K562 (cell line): ENCODE data around the gene ERVW-1. TPM values are rescaled to one million over a fixed set of nuclear protein-coding genes. Genes with fewer than 3 reads are reported as not detected.

Source experiments
- E2F8 ChIP-seq: fragments of 450-650 bp; IDR thresholded peaks from 2 replicates; pipeline ENCODE4 v1.7.1; 2018; ENCODE audit warnings: mild to moderate bottlenecking, low read depth; ENCODE audit not compliant: partially characterized antibody
- FOXO4 ChIP-seq: fragments of 450-650 bp; formaldehyde crosslinking; IDR thresholded peaks from 2 replicates; pipeline ENCODE4 v1.4.0; 2020; ENCODE audit warnings: mild to moderate bottlenecking, moderate library complexity
- HDAC2 ChIP-seq: fragments of 450-650 bp; IDR thresholded peaks from 2 replicates; pipeline ENCODE4 v1.6.1; 2016; ENCODE audit warnings: mild to moderate bottlenecking
- IRF1 ChIP-seq: sonication (generic); formaldehyde crosslinking; IDR thresholded peaks from 2 replicates; pipeline ENCODE4 v1.8.0; 2022; ENCODE audit warnings: missing genetic modification reagents, mild to moderate bottlenecking, borderline replicate concordance
- MAZ ChIP-seq, 2 experiments: fragments of 450-650 bp in 1 of 2; sonication (generic) in 1 of 2; formaldehyde crosslinking; IDR thresholded peaks in 1 of 2; conservative IDR thresholded peaks in 1 of 2; 2 replicates each; pipeline versions ENCODE4 v1.4.0 to v1.5.0; 2020; ENCODE audit warnings: mild to moderate bottlenecking in 1 of 2, missing genetic modification reagents in 1 of 2
- NFIC ChIP-seq: fragments of 450-650 bp; IDR thresholded peaks from 2 replicates; pipeline ENCODE4 v1.6.1; 2017; ENCODE audit warnings: mild to moderate bottlenecking, inconsistent platforms
- POLR2H ChIP-seq: IDR thresholded peaks from 2 replicates; pipeline ENCODE4 v1.6.1; 2016; ENCODE audit warnings: missing genetic modification characterization, low read depth, mild to moderate bottlenecking, control low read depth, missing compliant biosample characterization, moderate library complexity
- PPARD ChIP-seq: fragments of 250-450 bp; sonication (Bioruptor Pico); IDR thresholded peaks from 2 replicates; pipeline ENCODE4 v1.8.0; 2022; ENCODE audit warnings: inconsistent platforms, mild to moderate bottlenecking, moderate library complexity
- PTBP1 ChIP-seq: fragments of 200-400 bp; formaldehyde crosslinking; IDR thresholded peaks from 2 replicates; pipeline ENCODE4 v1.6.1; 2017; ENCODE audit warnings: low read depth, low read length
- RBM22 ChIP-seq: fragments of 200-400 bp; formaldehyde crosslinking; IDR thresholded peaks from 2 replicates; pipeline ENCODE4 v1.6.1; 2018; ENCODE audit warnings: low read length, low read depth; ENCODE audit not compliant: poor library complexity, severe bottlenecking
- RUNX1 ChIP-seq: sonication (generic); IDR thresholded peaks from 2 replicates; pipeline ENCODE4 v1.6.1; 2016; ENCODE audit warnings: antibody characterized with exemption, low read depth
- SNAPC5 ChIP-seq: fragments of 250-450 bp; sonication (Bioruptor Pico); IDR thresholded peaks from 2 replicates; pipeline ENCODE4 v1.8.0; 2021; ENCODE audit warnings: moderate library complexity, mild to moderate bottlenecking, inconsistent platforms
- TEAD1 ChIP-seq, 2 experiments: fragments of 450-650 bp in 1 of 2; sonication (generic) in 1 of 2; formaldehyde crosslinking; IDR thresholded peaks; 2 replicates each; pipeline versions ENCODE4 v1.4.0 to v1.8.0; 2020 to 2022; ENCODE audit warnings: mild to moderate bottlenecking in 2 of 2, missing genetic modification reagents in 1 of 2
- XRCC5 ChIP-seq: fragments of 200-400 bp; formaldehyde crosslinking; IDR thresholded peaks from 2 replicates; pipeline ENCODE4 v1.6.1; 2017; ENCODE audit warnings: low read depth, mild to moderate bottlenecking, low read length
- ZC3H8 ChIP-seq: fragments of 450-650 bp; IDR thresholded peaks from 2 replicates; pipeline ENCODE4 v1.6.1; 2017
- ZNF197 ChIP-seq: fragments of 200-800 bp; sonication (Bioruptor generic); IDR thresholded peaks from 2 replicates; pipeline ENCODE4 v1.6.1; 2016; ENCODE audit warnings: low read depth, missing genetic modification characterization, missing compliant biosample characterization
- ZNF3 ChIP-seq: fragments of 250-450 bp; sonication (Bioruptor Pico); IDR thresholded peaks from 2 replicates; pipeline ENCODE4 v1.5.0; 2021; ENCODE audit warnings: mild to moderate bottlenecking, moderate library complexity
- ZNF398 ChIP-seq: fragments of 250-450 bp; sonication (Bioruptor Pico); IDR thresholded peaks from 2 replicates; pipeline ENCODE4 v1.8.0; 2021; ENCODE audit warnings: moderate library complexity, mild to moderate bottlenecking, inconsistent platforms
- ZNF449 ChIP-seq: fragments of 250-450 bp; sonication (Bioruptor Pico); IDR thresholded peaks from 2 replicates; pipeline ENCODE4 v1.8.0; 2022; ENCODE audit warnings: moderate library complexity, mild to moderate bottlenecking, inconsistent platforms
- ZNF695 ChIP-seq: fragments of 450-650 bp; formaldehyde crosslinking; IDR thresholded peaks from 2 replicates; pipeline ENCODE4 v1.4.0; 2020; ENCODE audit warnings: mild to moderate bottlenecking, moderate library complexity
- ZNF780A ChIP-seq: fragments of 250-450 bp; sonication (Bioruptor Pico); IDR thresholded peaks from 2 replicates; pipeline ENCODE4 v1.5.0; 2021; ENCODE audit warnings: mild to moderate bottlenecking
- polyA plus RNA-seq, 8 experiments: library from polyadenylated mRNA; depleted of rRNA in 4 of 8; stranded (reverse) in 5 of 8; unstranded in 3 of 8; fragments of >200 nt; fragmentation: Nextera tagmentation in 2 of 8; fragmentation: Illumina TruSeq in 1 of 8; extraction: Ambion mirVana in 2 of 8; extraction: Trizol in 1 of 8; gene quantifications; 2 replicates each; pipeline versions ENCODE4 v1.2.1 to v1.2.3, GENCODE V29; 2011 to 2014; ENCODE audit warnings: inconsistent platforms in 1 of 8, missing spikeins in 1 of 8
- total RNA-seq, 7 experiments: library from RNA; depleted of rRNA in 6 of 7; stranded (reverse); fragments of >200 nt in 6 of 7; fragmentation: Illumina TruSeq in 2 of 7; extraction: Trizol in 2 of 7; gene quantifications; 2 replicates each; pipeline versions ENCODE4 v1.2.1 to v1.2.3, GENCODE V29; 2011 to 2021; ENCODE audit warnings: low replicate concordance in 1 of 7

Gene ERVW-1
- total and polyA plus RNA-seq, 9 of the 15 experiments (the other 6 are each of a cell fraction or from before 2014, with no cell fraction given), result not detected

GRCh38 chr7:92427193-92427592, 50.6 kb downstream of the ERVW-1 start (continued):
- no peak for TF ChIP-seq E2F8
- TF ChIP-seq XRCC5, result no peak
- no peak for TF ChIP-seq ZNF398 (CRISPR knock-in tag)
- no peak for TF ChIP-seq RUNX1
- no peak for TF ChIP-seq ZC3H8
- TF ChIP-seq FOXO4 (CRISPR knock-in tag), result no peak
- TF ChIP-seq RBM22, result no peak
- no peak for TF ChIP-seq ZNF780A (CRISPR knock-in tag)
- no peak for TF ChIP-seq PPARD (CRISPR knock-in tag)
- TF ChIP-seq TEAD1 (CRISPR knock-in tag; IDR thresholded peaks at IDR 0.05), result peak in 1 of 2 experiments; percentile 77; a peak in 1 of 4 replicates
- TF ChIP-seq IRF1 (CRISPR knock-in tag), result no peak
- TF ChIP-seq SNAPC5, result no peak
- TF ChIP-seq ZNF3 (CRISPR knock-in tag), result no peak
- no peak for TF ChIP-seq NFIC
- no peak for TF ChIP-seq POLR2H
- TF ChIP-seq PTBP1, result no peak
- peak; percentile 40; the same call in 1 of the 2 replicates for TF ChIP-seq ZNF449 (CRISPR knock-in tag)
- TF ChIP-seq HDAC2, result no peak
- no peak for TF ChIP-seq ZNF695 (CRISPR knock-in tag)
- no peak for TF ChIP-seq ZNF197 (CRISPR knock-in tag)
- TF ChIP-seq MAZ (CRISPR knock-in tag; conservative IDR thresholded peaks at IDR 0.05 in 1 of 2, IDR thresholded peaks at IDR 0.05 in 1 of 2), result no peak
